ENCODE measurements around the gene SCMH1.

The SCMH1 gene

GRCh38 chr1:41009466-41009865 is 232.6 kb downstream of the SCMH1 start:
- H3K4me3 ChIP-seq (ENCODE audit: insufficient read depth in 1 of 2, low read depth in 1 of 2, low read length in 2 of 2) = no peak overlapping the region

GRCh38 chr1:41006942-41007865 is 234.9 kb downstream of the SCMH1 start:
- Histone ChIP-seq H3K36me3 (ENCODE audit: control insufficient read depth in 1 of 2, insufficient read depth in 2 of 2, low read depth in 1 of 2, low read length in 2 of 2) (peaks cover 48 to 90% of the 10 kb centered on the region in 2 experiments), H2AK5ac (ENCODE audit: low read length, severe bottlenecking) (no peak overlapping the region), H3K4me1 (ENCODE audit: control insufficient read depth, insufficient read depth, low read depth, low read length) (peaks cover 24% of the 10 kb centered on the region), H2BK15ac (ENCODE audit: low read depth, poor library complexity, severe bottlenecking) (no peak overlapping the region), H3K27ac (ENCODE audit: low read length, poor library complexity, severe bottlenecking) (no peak overlapping the region), H2BK5ac (ENCODE audit: low read depth, low read length, poor library complexity, severe bottlenecking) (no peak overlapping the region), H3K4ac (ENCODE audit: low read depth in 1 of 2, low read length in 2 of 2) (no peak overlapping the region), H3K18ac (ENCODE audit: low read depth in 1 of 2, low read length in 2 of 2) (no peak overlapping the region), H3K9me3 (ENCODE audit: control insufficient read depth, low read length) (no peaks in the 10 kb centered on the region), H3K4me3 (ENCODE audit: insufficient read depth in 1 of 2, low read depth in 1 of 2, low read length in 2 of 2) (no peak overlapping the region), H3K23ac (ENCODE audit: low read length in 2 of 2) (no peak overlapping the region), H3K4me2 (ENCODE audit: low read length, poor library complexity, severe bottlenecking) (no peak overlapping the region), H3K27me3 (ENCODE audit: control insufficient read depth in 1 of 2, insufficient read depth in 1 of 2, low read length in 2 of 2) (no peaks in the 10 kb centered on the region), H3K9ac (ENCODE audit: low read length) (no peak overlapping the region), H3K79me1 (replicated peaks; ENCODE audit: low read length, poor library complexity, severe bottlenecking) (peaks cover 33% of the 10 kb centered on the region), H4K91ac (ENCODE audit: low read length) (no peak overlapping the region), H2BK12ac (ENCODE audit: low read length in 2 of 2) (no peak overlapping the region), H3K14ac (ENCODE audit: low read length in 2 of 2) (no peak overlapping the region), H2BK120ac (ENCODE audit: low read depth, low read length) (no peak overlapping the region), H4K8ac (ENCODE audit: low read length) (no peak overlapping the region), H2AFZ (ENCODE audit: low read depth, low read length) (no peak overlapping the region)
- no peak for DNase-seq
- WGBS = 93% methylated on average over 17 of the region's 19 CpGs

More at GRCh38 chr1:41009466-41009865, 232.6 kb downstream of the SCMH1 start:
- Histone ChIP-seq H3K36me3 (ENCODE audit: control insufficient read depth in 1 of 2, insufficient read depth in 2 of 2, low read depth in 1 of 2, low read length in 2 of 2) (peaks cover 60 to 88% of the 10 kb centered on the region in 2 experiments), H3K27ac (ENCODE audit: low read length, poor library complexity, severe bottlenecking) (no peak overlapping the region), H2BK5ac (ENCODE audit: low read depth, low read length, poor library complexity, severe bottlenecking) (no peak overlapping the region), H3K4me1 (ENCODE audit: control insufficient read depth, insufficient read depth, low read depth, low read length) (peaks cover 13% of the 10 kb centered on the region), H4K91ac (ENCODE audit: low read length) (no peak overlapping the region), H2AK5ac (ENCODE audit: low read length, severe bottlenecking) (no peak overlapping the region), H3K79me1 (replicated peaks; ENCODE audit: low read length, poor library complexity, severe bottlenecking) (peaks cover 31% of the 10 kb centered on the region), H2AFZ (ENCODE audit: low read depth, low read length) (no peak overlapping the region), H4K8ac (ENCODE audit: low read length) (no peak overlapping the region), H3K27me3 (ENCODE audit: control insufficient read depth in 1 of 2, insufficient read depth in 1 of 2, low read length in 2 of 2) (no peaks in the 10 kb centered on the region), H2BK15ac (ENCODE audit: low read depth, poor library complexity, severe bottlenecking) (no peak overlapping the region), H3K14ac (ENCODE audit: low read length in 2 of 2) (no peak overlapping the region), H3K18ac (ENCODE audit: low read depth in 1 of 2, low read length in 2 of 2) (no peak overlapping the region), H3K9me3 (ENCODE audit: control insufficient read depth, low read length) (no peaks in the 10 kb centered on the region), H2BK120ac (ENCODE audit: low read depth, low read length) (no peak overlapping the region), H3K9ac (ENCODE audit: low read length) (no peak overlapping the region), H2BK12ac (ENCODE audit: low read length in 2 of 2) (no peak overlapping the region), H3K4ac (ENCODE audit: low read depth in 1 of 2, low read length in 2 of 2) (no peak overlapping the region), H3K23ac (ENCODE audit: low read length in 2 of 2) (no peak overlapping the region), H3K4me2 (ENCODE audit: low read length, poor library complexity, severe bottlenecking) (no peak overlapping the region)
- WGBS = 97% methylated on average over 8 of the region's 8 CpGs
- DNase-seq = no peak

- H2AK5ac ChIP-seq (ENCODE audit: low read length, severe bottlenecking) = no peak overlapping the region
- 76% methylated on average over 3 of the region's 5 CpGs for WGBS
These were observed 236.2 kb downstream of the SCMH1 start for GRCh38 chr1:41005876-41006275.

GRCh38 chr1:41003640-41004220 is 238.4 kb downstream of the SCMH1 start:
- Histone ChIP-seq H3K14ac (ENCODE audit: low read length in 2 of 2) (no peak overlapping the region), H3K79me1 (replicated peaks; ENCODE audit: low read length, poor library complexity, severe bottlenecking) (peaks cover 19% of the 10 kb centered on the region), H3K9ac (ENCODE audit: low read length) (peak overlapping the region; percentile 58), H4K91ac (ENCODE audit: low read length) (no peak overlapping the region), H3K36me3 (ENCODE audit: control insufficient read depth in 1 of 2, insufficient read depth in 2 of 2, low read depth in 1 of 2, low read length in 2 of 2) (peaks cover 39 to 87% of the 10 kb centered on the region in 2 experiments), H3K4me3 (ENCODE audit: insufficient read depth in 1 of 2, low read depth in 1 of 2, low read length in 2 of 2) (no peak overlapping the region), H2AK5ac (ENCODE audit: low read length, severe bottlenecking) (no peak overlapping the region), H2AFZ (ENCODE audit: low read depth, low read length) (no peak overlapping the region), H4K8ac (ENCODE audit: low read length) (no peak overlapping the region), H2BK15ac (ENCODE audit: low read depth, poor library complexity, severe bottlenecking) (no peak overlapping the region), H3K4me2 (ENCODE audit: low read length, poor library complexity, severe bottlenecking) (no peak overlapping the region), H3K9me3 (ENCODE audit: control insufficient read depth, low read length) (no peaks in the 10 kb centered on the region), H3K27me3 (ENCODE audit: control insufficient read depth in 1 of 2, insufficient read depth in 1 of 2, low read length in 2 of 2) (no peaks in the 10 kb centered on the region), H3K4ac (ENCODE audit: low read depth in 1 of 2, low read length in 2 of 2) (no peak overlapping the region), H3K23ac (ENCODE audit: low read length in 2 of 2) (no peak overlapping the region), H3K27ac (ENCODE audit: low read length, poor library complexity, severe bottlenecking) (peak overlapping the region; percentile 67), H3K18ac (ENCODE audit: low read depth in 1 of 2, low read length in 2 of 2) (no peak overlapping the region), H2BK5ac (ENCODE audit: low read depth, low read length, poor library complexity, severe bottlenecking) (no peak overlapping the region), H2BK120ac (ENCODE audit: low read depth, low read length) (no peak overlapping the region), H2BK12ac (ENCODE audit: low read length in 2 of 2) (no peak overlapping the region), H3K4me1 (ENCODE audit: control insufficient read depth, insufficient read depth, low read depth, low read length) (peaks cover 19% of the 10 kb centered on the region)
- DNase-seq = peak; percentile 99
- WGBS = 22% methylated on average over 9 of the region's 11 CpGs

More at GRCh38 chr1:41005876-41006275, 236.2 kb downstream of the SCMH1 start:
- no peak overlapping the region for H2BK15ac ChIP-seq (ENCODE audit: low read depth, poor library complexity, severe bottlenecking)
- H4K91ac ChIP-seq (ENCODE audit: low read length) = no peak overlapping the region
- DNase-seq = no peak
- H3K23ac ChIP-seq (ENCODE audit: low read length in 2 of 2) = no peak overlapping the region
- H2AFZ ChIP-seq (ENCODE audit: low read depth, low read length) = no peak overlapping the region
- H3K18ac ChIP-seq (ENCODE audit: low read depth in 1 of 2, low read length in 2 of 2) = no peak overlapping the region
- no peak overlapping the region for H3K27ac ChIP-seq (ENCODE audit: low read length, poor library complexity, severe bottlenecking)
- no peak overlapping the region for H2BK5ac ChIP-seq (ENCODE audit: low read depth, low read length, poor library complexity, severe bottlenecking)
- H3K9ac ChIP-seq (ENCODE audit: low read length) = no peak overlapping the region
- no peaks in the 10 kb centered on the region for H3K27me3 ChIP-seq (ENCODE audit: control insufficient read depth in 1 of 2, insufficient read depth in 1 of 2, low read length in 2 of 2)
- H3K36me3 ChIP-seq (ENCODE audit: control insufficient read depth in 1 of 2, insufficient read depth in 2 of 2, low read depth in 1 of 2, low read length in 2 of 2) = peaks cover 39 to 90% of the 10 kb centered on the region in 2 experiments
- H3K4me2 ChIP-seq (ENCODE audit: low read length, poor library complexity, severe bottlenecking) = no peak overlapping the region
- H2BK120ac ChIP-seq (ENCODE audit: low read depth, low read length) = no peak overlapping the region
- no peak overlapping the region for H3K14ac ChIP-seq (ENCODE audit: low read length in 2 of 2)
- H3K4me3 ChIP-seq (ENCODE audit: insufficient read depth in 1 of 2, low read depth in 1 of 2, low read length in 2 of 2) = no peak overlapping the region
- H3K4ac ChIP-seq (ENCODE audit: low read depth in 1 of 2, low read length in 2 of 2) = no peak overlapping the region
- H2BK12ac ChIP-seq (ENCODE audit: low read length in 2 of 2) = no peak overlapping the region
- H4K8ac ChIP-seq (ENCODE audit: low read length) = no peak overlapping the region
- H3K9me3 ChIP-seq (ENCODE audit: control insufficient read depth, low read length) = no peaks in the 10 kb centered on the region
- peaks cover 23% of the 10 kb centered on the region for H3K4me1 ChIP-seq (ENCODE audit: control insufficient read depth, insufficient read depth, low read depth, low read length)
- peaks cover 26% of the 10 kb centered on the region for H3K79me1 ChIP-seq (replicated peaks; ENCODE audit: low read length, poor library complexity, severe bottlenecking)
